GM21360 (cell line): Measurements from ENCODE around the gene KRT83.
A peak's percentile ranks its signal among the peaks of the same experiment; 100 is the strongest.
"Not testable (repeated sequence)": the region's sequence is repeated elsewhere in the genome, so short reads cannot be mapped to it uniquely, and the experiment has no call there.

ENCODE experiments used
- ATAC-seq: cut with Tn5 transposase; IDR thresholded peaks from one replicate; pipeline ENCODE4 v1.9.1; 2021; ENCODE audit warnings: mild to moderate bottlenecking, moderate library complexity; ENCODE audit not compliant: unreplicated experiment

KRT83 gene

DNA sequence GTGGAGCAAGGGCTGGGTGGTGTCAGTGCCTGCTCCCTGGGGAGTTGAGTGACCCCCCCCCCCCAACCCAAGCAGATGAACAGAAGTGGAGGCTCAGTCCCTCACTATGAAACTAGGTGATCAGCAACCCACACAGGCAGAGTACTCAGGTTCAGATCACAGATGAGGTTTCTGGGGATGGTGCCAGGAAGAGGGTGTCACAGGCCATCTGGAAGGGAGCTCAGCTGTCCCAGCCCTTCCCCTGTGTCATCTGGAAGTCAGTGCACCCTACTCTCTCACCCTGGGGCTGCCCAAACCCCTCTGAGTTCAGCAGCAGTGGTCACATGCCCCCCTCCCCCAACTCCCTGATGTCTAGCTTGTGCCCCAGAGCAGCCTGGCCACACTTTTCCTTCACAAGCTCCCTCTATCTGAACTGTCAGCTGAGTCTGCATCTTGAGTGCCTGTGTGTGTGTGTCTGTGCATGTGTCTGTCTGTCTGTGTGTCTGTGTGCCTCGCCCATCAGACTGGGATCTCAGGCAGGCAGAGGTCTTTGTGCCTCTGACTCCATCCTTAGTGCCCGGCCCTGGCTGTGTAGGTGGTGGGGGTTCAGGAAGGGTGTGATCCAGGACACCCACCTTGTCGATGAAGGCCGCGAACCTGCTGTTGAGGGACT, 30.6 kb downstream of the KRT83 start:
- not testable (repeated sequence) for ATAC-seq

DNA sequence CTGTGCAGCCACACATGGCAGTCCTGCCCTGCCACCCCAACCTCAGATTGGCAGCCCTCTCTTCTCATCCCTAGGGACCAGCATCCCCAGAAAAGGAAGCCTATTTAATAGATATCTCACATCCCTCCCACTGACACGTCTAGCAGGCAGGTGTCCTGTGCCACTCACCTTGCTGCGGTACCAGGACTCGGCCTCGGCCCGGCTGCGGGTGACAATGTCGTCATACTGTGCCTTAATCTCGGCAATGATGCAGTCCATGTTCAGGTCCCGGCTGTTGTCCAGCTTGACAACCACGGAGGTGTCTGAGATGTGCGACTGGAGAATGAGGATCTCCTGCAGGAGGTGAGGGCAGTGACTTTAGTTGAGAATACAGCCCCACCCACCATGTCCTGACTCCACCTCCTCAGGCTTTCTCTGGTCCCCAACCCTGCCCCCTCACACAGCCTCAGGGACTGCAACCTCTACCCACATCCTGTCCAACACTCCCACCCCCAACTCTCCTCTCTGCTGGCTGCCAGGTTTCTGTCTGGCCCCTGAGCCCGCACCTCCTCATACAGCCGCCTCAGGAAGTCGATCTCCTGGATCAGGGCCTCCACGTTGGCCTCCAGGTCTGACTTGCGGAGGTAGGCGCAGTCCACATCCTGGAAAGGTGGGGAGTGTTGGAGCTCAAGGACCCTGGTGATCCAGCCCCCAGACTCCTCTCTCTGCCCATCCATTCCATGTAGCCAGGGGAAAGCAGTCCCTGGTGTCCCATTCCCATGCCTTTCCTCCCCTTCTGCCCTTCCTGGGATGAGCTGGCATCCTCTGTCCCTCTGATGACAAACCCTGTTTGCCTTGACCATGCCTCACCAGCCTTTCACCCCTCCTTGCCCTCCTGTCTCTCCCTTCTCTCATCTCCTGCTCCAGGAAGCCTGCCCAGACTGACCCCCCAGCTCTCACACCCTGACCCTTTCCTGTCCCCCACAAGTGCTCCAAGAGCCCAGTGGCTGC, 33.1 kb downstream of the KRT83 start:
- peak; percentile 75 for ATAC-seq

DNA sequence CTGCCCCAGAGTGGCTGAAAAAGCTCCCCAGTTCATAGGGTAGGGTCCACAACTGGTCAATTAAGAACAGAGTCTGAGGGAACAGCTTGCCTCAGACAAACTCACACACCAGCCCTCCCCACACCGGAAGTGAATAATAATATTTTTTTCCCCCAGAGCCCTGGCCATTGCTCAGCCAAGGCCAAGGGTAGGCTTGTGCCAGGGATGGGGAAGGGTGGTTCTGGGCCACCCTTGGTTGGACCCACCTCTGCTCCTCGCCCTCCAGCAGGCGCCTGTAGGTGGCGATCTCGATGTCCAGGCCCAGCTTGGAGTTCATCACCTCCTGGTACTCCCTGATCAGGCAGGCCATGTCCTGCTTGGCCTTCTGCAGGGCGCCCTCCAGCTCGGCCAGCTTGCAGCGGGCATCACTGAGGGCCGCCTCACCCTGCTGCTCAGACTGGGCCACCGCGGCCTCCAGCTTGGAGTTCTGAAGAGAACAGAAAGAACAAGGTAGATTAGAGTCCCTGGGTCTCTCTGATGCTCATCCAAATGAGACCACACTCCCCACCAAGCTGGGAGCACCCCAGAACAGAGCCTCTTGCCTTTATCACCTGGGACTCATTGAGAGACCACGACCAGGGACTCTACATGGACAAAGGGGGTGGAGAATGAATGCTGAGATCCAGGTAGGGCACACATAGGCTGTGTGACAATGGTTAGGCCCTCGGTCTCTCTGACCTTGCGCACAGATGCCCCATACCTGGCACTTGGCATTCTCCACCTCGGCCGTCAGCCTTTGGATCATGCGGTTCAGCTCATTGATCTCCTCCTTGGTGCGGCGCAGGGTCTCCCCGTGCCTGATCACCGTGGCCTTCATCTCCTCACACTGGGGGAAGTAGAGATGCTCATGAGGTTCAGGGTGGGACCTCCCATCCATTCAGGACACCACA, 34.1 kb downstream of the KRT83 start:
- ATAC-seq, result not testable (repeated sequence)

DNA sequence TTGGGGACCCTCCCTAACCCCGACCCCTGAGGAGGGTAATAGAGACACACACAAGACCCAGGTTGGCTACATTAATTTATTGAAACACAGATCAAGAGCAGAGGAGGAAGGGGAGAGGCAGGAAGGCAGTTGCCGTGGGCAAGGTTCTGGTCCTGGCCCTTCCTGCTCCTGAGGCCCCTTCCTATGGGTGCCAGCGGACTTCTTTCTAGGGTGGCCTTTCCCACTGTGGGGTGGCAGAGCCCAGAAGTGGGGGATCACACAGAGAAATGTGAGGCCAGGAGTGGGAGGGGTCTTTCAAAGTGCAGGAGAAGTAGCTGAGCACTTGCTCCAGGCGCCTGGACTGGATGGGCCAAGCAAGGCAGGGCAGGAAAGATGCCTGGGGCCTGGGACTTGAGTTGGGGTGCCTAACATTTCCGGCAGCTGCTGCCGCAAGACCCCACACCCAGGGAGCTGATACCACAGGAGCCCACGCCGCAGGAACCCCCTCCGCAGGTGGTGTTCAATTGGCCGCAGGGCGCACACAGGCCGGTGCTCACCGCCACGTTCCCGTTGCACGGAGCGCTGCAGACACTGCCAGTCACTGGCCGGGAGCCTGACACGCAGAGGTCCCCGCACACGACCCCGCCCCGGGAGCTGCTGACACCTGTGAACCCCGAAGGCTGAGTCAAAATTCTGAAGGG, 35.2 kb downstream of the KRT83 start:
- no peak for ATAC-seq

DNA sequence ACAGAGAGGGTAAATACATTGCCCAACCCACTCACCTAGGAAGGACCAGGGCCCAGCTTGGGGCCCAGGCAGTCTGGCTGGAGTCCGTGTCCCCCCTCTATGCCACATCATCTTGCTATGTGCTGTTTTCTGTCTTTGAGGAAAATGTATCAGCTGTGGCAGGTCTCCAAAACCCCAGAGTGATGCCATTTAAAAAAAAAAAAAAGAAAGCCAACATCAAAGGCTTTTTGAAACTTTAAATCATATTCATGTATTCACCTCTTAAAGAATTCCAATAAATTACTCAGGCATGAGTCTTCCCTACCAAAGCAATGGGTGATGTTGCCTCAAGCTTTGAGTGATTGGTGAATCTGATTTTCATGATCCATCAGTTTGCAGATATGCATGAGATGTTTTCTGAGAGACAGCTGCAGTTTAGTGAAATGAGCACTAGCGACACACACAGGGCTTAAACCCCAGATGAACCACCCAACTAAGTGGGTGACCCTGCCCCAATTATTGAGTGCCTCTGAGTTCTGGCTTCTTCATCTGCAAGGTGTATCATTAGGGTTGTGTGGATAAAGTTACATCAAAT, 35.9 kb downstream of the KRT83 start:
- no peak for ATAC-seq

DNA sequence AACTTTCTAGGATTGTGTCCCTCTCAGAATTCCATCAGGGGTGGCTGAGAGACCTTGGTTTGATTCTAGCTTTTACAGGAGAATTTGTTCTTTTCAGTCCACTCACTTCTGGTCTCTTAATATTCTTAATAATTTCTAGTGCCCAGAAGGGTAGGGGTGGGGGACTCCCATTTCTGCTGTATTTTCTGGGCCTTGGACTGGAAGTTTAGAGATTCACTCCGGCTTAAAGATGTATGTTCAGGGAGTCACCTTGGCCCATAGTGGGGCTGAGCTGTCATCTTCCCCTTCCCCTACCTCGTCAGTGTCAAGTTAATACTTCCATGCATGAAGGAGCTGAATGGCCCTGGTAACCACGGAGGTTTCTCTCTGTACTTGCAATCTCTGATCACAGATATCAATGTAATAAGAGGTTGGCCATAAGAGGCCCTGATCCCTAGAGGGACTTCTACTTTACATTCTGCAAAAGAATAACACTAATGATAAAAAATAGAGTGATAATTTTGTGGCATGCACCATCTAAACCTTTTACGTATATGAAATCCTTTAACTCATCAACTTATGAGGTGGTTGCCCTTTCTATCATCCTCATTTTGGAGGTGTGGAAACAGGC, 36.5 kb downstream of the KRT83 start:
- ATAC-seq, result no peak

DNA sequence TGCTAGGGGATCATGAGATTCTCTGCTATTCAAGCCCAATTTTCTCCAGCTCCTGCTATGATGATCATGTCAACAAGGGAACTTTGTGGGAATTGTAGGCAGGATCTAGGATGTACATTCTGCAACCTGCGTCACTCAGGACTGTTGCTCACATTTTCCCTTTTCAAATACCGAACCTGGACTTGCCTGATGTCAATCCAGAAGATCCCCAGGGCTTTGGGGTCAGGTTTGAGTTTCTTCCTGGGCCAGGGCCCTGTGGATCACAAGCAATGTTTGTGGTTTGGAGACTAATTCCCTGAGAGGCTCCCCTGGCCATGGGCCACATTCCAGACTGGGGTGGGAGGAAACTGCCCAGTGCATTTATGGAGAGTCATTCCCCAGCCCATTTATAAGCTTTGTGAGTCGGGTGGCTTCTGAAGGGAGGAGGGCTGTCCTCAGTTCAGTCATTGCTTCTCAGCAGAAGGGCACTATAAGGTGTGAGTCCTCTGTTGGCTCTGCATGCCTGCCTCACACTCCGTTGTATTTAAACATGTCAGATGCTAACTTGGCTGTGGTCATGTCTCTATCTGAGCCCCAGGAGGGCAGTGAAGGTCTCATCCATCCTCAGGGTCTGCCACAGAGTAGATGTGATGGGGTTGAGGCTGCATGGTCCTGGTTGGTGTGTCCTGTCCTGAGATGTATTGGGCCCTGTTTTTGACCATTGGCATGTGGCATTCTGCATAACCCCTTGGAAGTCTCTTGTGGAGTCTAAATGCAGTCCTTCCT, 40.2 kb downstream of the KRT83 start:
- no peak for ATAC-seq

DNA sequence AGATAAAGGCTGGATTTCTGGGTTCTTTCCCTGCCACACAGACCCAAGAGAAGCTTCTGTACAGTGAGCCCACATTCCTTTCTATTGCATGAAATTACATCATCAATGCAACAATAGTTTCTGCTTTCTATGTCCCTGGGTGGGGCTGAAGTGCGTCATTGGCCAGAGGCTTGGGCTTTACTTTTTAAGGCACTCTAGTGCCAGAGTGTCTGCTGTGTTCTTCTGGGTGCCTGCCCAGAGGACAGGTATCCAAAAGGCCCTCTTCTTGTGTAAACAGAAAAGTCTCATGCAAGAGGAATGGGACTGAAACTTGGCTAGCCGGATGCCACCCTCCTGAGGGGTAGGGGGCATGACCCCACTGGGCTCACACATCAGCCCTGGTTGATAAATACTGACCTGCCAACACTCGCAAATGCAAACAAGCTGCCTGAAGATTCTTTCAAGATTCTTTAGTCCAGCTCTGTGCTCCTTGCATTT, 40.8 kb downstream of the KRT83 start:
- ATAC-seq, result no peak

DNA sequence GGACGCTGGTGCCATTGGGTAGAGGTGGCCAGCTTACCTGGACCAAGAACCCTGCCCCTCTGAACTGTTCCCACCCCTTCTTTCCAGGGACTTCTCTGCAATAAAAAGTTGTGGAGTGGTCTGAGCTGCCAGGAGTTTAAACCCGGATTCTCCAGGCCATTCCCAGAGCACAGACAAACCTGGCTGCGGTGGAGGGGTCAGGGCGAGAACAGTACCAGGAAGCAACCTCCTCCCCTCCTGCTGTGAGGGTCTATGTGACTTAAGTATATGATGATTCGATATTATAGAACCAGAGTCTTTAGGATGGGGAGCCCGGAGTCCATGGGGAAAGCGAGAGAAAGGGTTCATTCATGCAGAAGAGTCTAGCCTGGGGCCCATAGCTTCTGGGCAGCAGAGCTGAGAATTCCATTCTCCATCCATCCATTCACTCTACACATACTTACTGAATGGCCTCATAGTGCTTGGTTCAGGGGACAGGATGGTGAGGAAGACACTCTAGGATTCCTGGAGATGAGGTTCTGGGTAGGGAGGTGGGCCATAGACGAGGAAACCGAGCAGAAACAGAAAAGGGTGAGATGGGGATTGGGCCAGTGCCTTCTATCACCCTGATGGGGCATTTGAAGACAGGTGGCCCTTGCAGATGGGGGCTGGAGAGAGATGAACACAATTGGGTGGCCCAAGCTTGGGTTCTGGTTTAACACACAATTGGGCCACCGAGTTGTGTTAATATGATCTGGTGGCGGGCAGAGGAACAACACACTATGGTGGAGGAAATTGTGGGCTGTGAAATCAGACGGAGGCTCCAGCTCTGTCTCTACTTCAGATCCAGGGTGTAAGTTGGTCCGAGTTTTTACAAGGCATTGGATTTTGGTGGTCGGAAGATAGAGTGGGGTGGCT, 41.5 kb downstream of the KRT83 start:
- ATAC-seq, result no peak

DNA sequence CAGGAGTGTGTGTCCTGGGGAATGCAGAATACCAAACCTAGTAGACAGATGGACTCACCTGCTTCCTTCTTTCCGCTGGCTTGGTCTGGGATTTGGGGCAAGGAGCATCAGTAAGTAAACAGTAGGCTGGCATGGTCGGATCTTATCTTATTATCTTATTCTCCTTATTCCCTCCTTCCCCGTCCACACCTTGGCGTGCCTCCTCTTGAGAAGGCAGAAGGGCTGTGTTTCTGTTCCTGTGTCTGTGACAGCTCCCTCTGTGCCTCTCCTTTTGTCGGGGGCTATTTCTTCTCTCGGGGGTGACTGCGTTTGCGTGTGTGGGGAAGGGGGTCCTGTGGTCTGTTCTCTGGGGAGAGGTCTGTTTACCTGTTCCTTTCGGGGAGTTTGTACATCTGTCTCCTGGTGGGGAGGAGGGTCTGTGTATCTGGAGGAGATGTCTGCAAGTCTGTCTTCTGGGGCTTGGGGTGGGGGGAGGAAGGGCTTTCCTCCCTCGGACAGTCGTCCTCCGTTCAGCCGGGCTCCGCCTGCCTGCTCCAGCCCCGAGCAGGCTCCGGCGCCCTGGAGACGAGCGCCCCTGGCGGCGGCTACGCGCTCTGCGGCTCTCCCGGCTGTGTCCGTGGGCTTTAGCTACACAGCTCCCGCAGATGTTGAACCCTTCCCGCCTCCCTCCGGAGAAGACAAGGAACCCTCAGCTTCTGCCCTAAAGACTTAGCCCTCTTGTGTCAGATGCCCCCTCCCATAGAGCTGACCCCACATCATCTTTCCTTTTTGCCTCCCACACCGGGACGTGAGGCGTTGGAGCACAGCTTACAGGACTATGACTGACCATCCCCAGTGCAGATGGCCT, 42.4 kb downstream of the KRT83 start:
- no peak for ATAC-seq

DNA sequence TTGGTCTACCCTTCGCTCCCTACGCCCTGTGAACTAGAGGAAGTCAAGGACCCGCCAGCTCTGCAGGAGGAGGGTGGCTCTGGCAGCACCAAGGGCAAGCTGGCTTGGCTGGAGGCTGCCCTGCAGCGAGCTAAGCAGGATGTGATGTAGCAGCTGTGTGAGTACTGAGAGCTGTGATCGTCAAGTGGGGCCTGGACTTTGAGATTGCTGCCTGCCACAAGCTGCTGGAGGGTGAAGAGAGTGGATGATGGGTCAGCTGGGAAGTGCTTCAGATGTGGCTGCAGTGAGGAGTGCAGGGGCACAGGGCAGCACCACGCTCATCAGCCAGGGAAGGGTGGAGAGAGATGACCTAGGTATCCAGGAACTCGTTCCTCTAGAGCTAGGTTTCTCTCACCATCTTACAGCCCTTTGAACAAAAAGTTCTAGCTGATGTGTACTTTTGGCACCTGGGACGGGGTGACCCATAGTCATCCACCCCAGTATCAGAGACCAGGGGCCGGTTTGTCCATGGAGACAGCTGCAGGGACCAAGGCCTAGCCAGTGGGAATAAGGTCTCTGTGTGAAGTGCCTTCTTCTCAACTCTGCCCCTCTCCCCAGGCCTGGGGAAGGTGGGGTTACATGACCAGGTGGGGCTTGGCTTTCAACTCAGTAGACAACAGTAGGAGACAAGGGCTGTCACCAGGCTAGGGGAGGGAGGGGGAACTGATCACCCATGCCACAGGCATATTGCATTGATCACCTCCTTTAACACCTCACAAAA, 43.5 kb downstream of the KRT83 start:
- no peak for ATAC-seq

DNA sequence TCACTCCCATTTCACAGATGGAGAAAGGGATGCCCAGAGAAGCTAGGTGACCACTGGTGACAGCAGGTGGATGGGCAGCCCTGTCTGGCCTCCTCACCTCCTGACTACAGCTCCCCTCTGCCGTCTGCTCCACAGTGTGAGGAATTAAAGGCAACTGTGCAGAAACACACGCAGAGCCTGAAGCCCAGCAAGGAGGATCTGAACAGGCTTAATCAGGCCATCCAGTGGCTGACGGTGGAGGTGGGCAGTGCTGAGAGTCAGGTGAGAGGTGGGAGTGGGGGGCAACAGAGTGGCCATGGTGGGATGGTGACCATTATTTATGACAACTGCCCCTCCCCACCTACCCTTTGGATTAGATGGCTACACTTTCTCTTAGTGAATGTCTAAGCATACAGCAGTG, 45.5 kb downstream of the KRT83 start:
- ATAC-seq, result no peak

DNA sequence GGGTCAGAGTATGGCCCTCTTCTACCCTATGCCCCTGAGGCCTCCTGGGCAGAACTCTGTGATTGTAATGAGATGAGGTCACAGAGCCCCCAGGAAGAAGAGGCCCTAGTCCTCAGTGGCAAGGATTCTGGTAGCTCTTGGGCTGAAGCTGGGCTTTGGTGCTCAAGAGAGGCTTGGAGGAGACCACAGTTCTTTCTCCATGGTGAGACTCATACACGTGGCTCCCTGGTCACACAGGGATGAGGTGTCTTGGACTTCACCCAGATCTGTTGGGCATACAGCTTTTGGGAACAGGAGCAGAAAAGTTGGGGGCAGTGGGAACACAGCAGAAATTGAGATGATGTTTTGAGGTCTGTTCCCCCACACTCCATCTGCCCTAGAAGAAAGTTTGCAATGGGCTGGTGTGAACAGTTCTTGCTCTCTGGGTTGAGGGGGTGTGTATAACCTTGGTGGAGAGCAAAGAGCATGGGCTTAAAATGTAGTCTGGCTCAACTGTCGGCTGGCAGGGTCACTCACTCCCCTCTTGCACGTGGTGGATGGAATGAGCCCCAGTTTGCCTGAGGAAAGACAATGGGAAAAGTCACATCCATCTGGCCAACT, 46.6 kb downstream of the KRT83 start, which contains the start of gene KRT86:
KRT86 (plus strand) TSS at position 125 of the 600 bp plus-strand sequence. CDS start 27,272 bp downstream, outside the sequence.
- no peak for ATAC-seq

DNA sequence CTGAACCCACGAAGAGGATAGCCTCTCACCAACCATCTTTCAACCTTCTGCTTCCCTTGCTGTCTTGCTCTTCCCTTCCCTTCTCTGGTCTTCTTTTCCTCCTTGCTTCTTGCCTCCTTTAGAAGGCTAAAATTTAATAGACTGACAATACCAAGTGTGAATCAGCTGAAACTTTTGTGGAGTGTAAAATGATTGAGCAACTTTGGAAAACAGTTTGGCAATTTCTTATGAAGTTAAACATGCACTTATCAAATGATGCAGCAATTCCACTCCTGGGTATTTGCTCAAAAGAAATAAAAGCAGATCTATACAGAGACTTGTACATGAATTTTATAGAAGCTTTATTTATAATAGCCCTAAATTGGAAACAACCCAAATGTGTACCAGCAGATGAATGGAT, 50.0 kb downstream of the KRT83 start:
- ATAC-seq, result no peak

DNA sequence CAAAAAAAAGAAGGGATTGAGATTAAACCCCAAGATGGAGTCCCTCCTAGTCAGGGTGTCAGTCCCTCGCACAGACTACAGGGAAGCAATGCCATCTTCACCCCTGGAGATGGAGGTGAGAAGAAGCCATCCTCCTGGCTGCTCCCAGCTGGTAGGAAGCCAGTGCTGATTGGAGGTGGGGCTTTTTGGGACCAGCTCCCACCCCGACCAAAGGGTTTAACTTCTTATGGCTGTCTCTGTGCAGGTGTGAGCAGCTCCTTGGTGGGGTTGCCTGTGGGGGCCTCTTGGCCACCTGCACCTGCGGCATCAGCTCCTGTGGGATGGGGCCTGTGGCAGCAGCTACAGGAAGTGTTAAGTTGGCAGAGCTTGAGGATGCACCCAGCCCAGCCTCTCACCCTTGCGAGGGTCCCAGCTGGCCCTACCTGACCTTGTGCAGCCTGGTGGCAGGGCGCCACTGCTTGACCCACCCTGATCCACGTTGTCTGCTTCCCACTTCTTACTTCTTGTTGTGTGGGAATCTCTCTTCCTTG, 50.6 kb downstream of the KRT83 start:
- ATAC-seq, result no peak
